ENCODE measurements around the gene TIRAP.

DNA sequence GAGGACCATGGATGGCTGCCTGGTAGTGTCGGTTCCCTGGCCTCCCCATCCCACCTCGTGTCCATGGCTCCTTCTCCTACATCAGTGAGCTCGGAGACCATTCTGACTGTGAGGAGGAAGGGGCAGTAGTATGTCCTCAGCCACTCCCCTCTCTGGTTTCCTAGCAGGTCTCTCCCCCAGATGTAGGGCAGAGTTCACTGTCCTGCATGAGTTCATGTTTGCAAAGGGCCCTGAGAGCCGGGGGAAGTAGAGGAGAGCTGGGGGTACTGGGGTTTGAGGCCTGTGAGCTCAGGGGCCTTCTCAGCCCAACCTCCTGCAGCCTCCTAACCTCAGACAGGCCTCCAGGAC, 54.2 kb downstream of the TIRAP start:
- TF ChIP-seq, protein P1, sequence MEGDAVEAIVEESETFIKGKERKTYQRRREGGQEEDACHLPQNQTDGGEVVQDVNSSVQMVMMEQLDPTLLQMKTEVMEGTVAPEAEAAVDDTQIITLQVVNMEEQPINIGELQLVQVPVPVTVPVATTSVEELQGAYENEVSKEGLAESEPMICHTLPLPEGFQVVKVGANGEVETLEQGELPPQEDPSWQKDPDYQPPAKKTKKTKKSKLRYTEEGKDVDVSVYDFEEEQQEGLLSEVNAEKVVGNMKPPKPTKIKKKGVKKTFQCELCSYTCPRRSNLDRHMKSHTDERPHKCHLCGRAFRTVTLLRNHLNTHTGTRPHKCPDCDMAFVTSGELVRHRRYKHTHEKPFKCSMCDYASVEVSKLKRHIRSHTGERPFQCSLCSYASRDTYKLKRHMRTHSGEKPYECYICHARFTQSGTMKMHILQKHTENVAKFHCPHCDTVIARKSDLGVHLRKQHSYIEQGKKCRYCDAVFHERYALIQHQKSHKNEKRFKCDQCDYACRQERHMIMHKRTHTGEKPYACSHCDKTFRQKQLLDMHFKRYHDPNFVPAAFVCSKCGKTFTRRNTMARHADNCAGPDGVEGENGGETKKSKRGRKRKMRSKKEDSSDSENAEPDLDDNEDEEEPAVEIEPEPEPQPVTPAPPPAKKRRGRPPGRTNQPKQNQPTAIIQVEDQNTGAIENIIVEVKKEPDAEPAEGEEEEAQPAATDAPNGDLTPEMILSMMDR (conservative IDR thresholded peaks at IDR 0.05 in 1 of 2, IDR thresholded peaks at IDR 0.05 in 1 of 2; ENCODE audit: low read depth in 1 of 2, low read length in 2 of 2): no peak
- no peak for TF ChIP-seq EZH2 (IDR thresholded peaks at IDR 0.05; ENCODE audit: low read length, missing control alignments)

All from fibroblast of lung (primary cell).